WERI-Rb-1 (cell line): ENCODE data around the gene NCOA7.
"Not testable (repeated sequence)": the region's sequence is repeated elsewhere in the genome, so short reads cannot be mapped to it uniquely, and the experiment has no call there.

Experiments
- DNase-seq: peaks from one replicate; pipeline ENCODE4 v3.0.0-alpha.2; 2020
- H3K27ac ChIP-seq: fragments of 250-450 bp; sonication (Bioruptor Pico); 2 replicates; pipeline ENCODE4 v1.5.1; 2020; ENCODE audit warnings: mild to moderate bottlenecking, moderate library complexity
- H3K27me3 ChIP-seq: fragments of 250-450 bp; sonication (Bioruptor Pico); 2 replicates; pipeline ENCODE4 v1.5.1; 2021; ENCODE audit warnings: mild to moderate bottlenecking, low read depth, moderate library complexity; ENCODE audit not compliant: insufficient read depth, severe bottlenecking
- H3K36me3 ChIP-seq: fragments of 250-450 bp; sonication (Bioruptor Pico); 2 replicates; pipeline ENCODE4 v1.5.1; 2020; ENCODE audit warnings: mild to moderate bottlenecking, moderate library complexity
- H3K4me3 ChIP-seq: 2 replicates; pipeline ENCODE4 v1.5.1; 2011; ENCODE audit warnings: low read depth, mild to moderate bottlenecking, control low read depth, low read length
- H3K9me3 ChIP-seq: fragments of 250-450 bp; sonication (Bioruptor Pico); 2 replicates; pipeline ENCODE4 v1.5.1; 2021; ENCODE audit warnings: mild to moderate bottlenecking, moderate library complexity; ENCODE audit not compliant: severe bottlenecking
- TF ChIP-seq, protein P1 (sequence below): IDR thresholded peaks from 2 replicates; pipeline ENCODE4 v1.5.1; 2011; ENCODE audit warnings: low read depth, mild to moderate bottlenecking, control low read depth, inconsistent platforms, low read length

NCOA7 gene

DNA sequence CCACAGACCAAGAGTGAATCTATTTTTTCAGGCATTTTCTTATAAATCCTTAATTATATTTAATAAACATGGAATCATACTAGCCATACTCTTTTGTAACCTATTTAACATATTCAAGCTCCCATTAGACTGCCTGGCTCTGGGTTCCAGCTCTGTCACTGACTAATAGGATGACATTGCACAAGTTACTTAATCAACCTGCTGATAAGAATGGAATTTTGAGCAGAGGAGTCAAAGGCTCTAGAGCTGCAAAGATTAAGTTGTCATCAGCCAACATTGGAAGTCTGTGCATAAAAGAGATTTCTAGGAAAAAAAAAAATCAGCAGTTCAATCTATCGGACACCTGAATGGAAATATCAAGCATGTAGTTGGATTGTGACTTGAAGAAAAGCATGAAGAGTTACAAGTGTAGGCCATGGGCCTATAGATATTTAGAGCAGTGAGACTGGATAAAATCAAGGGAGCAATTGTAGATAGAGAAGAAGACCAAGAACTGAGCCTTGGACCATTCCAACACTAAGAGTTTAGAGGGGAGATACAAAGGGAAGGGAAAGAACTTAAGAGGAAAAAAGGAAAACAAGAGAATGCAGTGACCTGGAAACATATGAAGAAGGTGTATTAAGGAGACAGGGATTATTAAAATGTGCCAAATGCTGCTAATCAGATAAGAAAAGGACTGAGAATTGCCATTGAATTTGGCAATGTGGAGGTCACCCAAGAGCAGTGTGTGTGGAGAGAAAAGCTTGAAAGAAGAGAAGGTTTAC lies 154.8 kb downstream of the NCOA7 start:
- Histone ChIP-seq H3K27me3 (no peaks in the 10 kb centered on the region), H3K9me3 (no peaks in the 10 kb centered on the region), H3K27ac (no peak overlapping the region), H3K36me3 (no peaks in the 10 kb centered on the region), H3K4me3 (no peak overlapping the region)
- DNase-seq = no peak
- TF ChIP-seq, protein P1, sequence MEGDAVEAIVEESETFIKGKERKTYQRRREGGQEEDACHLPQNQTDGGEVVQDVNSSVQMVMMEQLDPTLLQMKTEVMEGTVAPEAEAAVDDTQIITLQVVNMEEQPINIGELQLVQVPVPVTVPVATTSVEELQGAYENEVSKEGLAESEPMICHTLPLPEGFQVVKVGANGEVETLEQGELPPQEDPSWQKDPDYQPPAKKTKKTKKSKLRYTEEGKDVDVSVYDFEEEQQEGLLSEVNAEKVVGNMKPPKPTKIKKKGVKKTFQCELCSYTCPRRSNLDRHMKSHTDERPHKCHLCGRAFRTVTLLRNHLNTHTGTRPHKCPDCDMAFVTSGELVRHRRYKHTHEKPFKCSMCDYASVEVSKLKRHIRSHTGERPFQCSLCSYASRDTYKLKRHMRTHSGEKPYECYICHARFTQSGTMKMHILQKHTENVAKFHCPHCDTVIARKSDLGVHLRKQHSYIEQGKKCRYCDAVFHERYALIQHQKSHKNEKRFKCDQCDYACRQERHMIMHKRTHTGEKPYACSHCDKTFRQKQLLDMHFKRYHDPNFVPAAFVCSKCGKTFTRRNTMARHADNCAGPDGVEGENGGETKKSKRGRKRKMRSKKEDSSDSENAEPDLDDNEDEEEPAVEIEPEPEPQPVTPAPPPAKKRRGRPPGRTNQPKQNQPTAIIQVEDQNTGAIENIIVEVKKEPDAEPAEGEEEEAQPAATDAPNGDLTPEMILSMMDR = no peak

DNA sequence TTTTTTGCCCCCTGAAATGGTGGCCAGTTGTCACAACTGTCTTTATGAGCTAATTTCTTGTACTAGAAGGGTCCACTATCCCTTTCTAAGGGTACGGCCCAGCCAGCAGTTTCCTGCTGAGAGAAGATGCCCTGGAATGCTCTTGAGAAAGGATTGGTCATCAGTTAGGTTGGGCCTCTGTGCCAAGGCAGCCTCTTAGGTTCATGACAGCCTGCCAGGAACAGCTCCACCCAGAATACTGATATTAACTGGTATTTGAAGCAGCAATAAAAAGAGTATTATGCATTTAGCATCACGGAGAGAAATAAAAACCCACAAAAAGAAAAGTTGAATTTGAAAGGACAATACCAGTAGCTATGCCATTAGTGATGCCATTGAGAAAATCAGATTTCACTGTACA lies 156.9 kb downstream of the NCOA7 start:
- Histone ChIP-seq H3K36me3 (no peaks in the 10 kb centered on the region), H3K27ac (no peak overlapping the region), H3K4me3 (no peak overlapping the region), H3K9me3 (no peaks in the 10 kb centered on the region), H3K27me3 (no peaks in the 10 kb centered on the region)
- DNase-seq = no peak
- TF ChIP-seq, protein P1 = no peak

DNA sequence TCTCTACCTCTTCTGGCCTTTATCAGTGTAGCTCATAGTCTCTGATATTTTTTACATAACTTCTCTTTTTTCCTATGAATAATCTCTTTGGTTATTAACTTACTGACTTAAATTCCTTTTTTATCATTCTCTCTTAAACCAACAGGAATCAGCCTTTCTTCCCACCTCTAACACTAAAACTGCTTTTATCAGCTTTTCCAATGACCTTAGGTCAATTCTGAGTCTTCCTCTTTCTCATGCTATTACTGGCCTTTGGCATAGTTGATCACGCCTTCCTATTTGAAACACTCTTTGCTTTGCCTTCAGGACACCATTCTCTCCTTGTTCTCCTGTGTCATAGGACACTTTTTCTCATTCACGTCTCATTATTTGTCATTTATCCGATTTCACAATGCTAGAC lies 157.7 kb downstream of the NCOA7 start:
- no peak overlapping the region for H3K27ac ChIP-seq
- TF ChIP-seq, protein P1 = no peak

DNA sequence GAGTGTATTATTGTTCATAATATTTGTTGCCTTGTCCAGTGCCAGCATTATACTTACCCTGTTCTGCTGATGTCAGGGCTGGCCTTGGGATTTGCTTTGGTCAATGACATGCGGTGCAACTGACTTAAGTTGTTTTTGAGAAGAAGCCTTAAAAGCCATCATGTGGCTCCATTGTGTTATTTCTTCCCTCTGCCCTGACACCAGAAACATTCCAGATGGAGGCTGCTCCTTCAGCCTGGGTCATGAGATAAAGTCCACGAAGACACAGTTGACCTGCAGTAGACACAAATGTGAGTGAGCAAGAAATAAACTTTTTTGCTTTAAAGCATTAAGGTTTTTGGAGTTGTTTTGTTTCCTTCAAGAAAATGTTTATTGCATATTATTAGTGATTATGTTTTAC lies 158.3 kb downstream of the NCOA7 start:
- no peaks in the 10 kb centered on the region for H3K9me3 ChIP-seq
- no peak overlapping the region for H3K27ac ChIP-seq
- DNase-seq = no peak
- no peaks in the 10 kb centered on the region for H3K36me3 ChIP-seq
- no peak overlapping the region for H3K4me3 ChIP-seq
- no peaks in the 10 kb centered on the region for H3K27me3 ChIP-seq
- TF ChIP-seq, protein P1 = no peak

More for the DNA sequence above, 157.7 kb downstream of the NCOA7 start:
- H3K27me3 ChIP-seq = no peaks in the 10 kb centered on the region
- no peaks in the 10 kb centered on the region for H3K9me3 ChIP-seq
- DNase-seq = no peak
- no peaks in the 10 kb centered on the region for H3K36me3 ChIP-seq
- H3K4me3 ChIP-seq = no peak overlapping the region

DNA sequence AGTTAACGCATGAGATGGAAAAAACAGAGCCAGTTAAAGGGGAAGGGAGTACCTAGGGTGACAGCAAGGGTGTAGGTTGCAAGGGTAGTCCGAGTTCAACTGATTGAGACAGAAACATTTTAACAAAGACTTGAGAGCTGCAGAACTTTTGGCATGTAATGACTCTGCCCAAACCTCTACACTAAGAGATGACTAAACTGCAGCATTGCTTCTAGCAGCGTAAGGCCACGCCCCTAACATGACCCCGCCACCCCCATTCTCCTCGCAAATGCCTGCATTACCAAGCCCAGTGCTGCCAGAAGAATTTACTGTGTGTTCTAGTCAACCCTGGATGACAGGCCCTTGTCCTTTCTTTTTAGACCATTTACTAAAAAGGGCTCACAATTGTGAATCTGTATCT lies 159.5 kb downstream of the NCOA7 start:
- no peaks in the 10 kb centered on the region for H3K36me3 ChIP-seq
- H3K9me3 ChIP-seq = no peaks in the 10 kb centered on the region
- TF ChIP-seq, protein P1 = no peak
- H3K27ac ChIP-seq = no peak overlapping the region
- H3K4me3 ChIP-seq = no peak overlapping the region
- no peaks in the 10 kb centered on the region for H3K27me3 ChIP-seq
- no peak for DNase-seq

DNA sequence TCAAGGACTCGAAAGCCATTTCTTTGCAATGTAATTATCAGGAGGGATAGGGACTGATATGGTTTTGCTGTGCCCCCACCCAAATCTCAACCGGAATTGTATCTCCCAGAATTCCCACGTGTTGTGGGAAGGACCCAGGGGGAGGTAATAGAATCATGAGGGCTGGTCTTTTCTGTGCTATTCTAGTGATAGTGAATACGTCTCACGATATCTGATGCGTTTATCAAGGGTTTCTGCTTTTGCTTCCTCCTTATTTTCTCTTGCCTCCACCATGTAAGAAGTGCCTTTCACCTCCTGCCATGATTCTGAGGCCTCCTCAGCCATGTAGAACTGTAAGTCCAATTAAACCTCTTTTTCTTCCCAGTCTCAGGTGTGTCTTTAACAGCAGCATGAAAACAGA lies 160.0 kb downstream of the NCOA7 start:
- DNase-seq, H3K36me3 ChIP-seq, H3K27me3 ChIP-seq, H3K27ac ChIP-seq, H3K9me3 ChIP-seq, H3K4me3 ChIP-seq: not testable (repeated sequence)
